Kidney epithelial cell (primary cell): ENCODE measurements around the gene UGT1A7. TPM values are rescaled to one million over a fixed set of nuclear protein-coding genes. Genes with fewer than 3 reads are reported as not detected.

Experiments
- DNase-seq: peaks from one replicate; pipeline ENCODE4 v3.0.0-alpha.2; 2010; ENCODE audit warnings: low read depth
- H3K27me3 ChIP-seq: 2 replicates; pipeline ENCODE4 v1.6.0; 2011; ENCODE audit warnings: low read length; ENCODE audit not compliant: control insufficient read depth, insufficient read depth
- H3K36me3 ChIP-seq: 2 replicates; pipeline ENCODE4 v1.5.1; 2011; ENCODE audit warnings: low read length; ENCODE audit not compliant: control insufficient read depth, insufficient read depth
- H3K4me3 ChIP-seq: 2 replicates; pipeline ENCODE4 v1.5.1; 2011; ENCODE audit warnings: low read depth, mild to moderate bottlenecking, control low read depth, low read length
- total RNA-seq: library from RNA; depleted of rRNA; stranded (reverse); fragments of >200 nt; gene quantifications from 2 replicates; pipeline ENCODE4 v1.2.3, GENCODE V29; 2015
- TF ChIP-seq, protein P1 (sequence below): IDR thresholded peaks from 2 replicates; pipeline ENCODE4 v1.5.1; 2011; ENCODE audit warnings: mild to moderate bottlenecking, moderate library complexity, low read length, control low read depth, inconsistent platforms; ENCODE audit not compliant: insufficient read depth, poor library complexity, severe bottlenecking

Gene UGT1A7
- total RNA-seq, 1 donor from 2014 or later = not detected

DNA sequence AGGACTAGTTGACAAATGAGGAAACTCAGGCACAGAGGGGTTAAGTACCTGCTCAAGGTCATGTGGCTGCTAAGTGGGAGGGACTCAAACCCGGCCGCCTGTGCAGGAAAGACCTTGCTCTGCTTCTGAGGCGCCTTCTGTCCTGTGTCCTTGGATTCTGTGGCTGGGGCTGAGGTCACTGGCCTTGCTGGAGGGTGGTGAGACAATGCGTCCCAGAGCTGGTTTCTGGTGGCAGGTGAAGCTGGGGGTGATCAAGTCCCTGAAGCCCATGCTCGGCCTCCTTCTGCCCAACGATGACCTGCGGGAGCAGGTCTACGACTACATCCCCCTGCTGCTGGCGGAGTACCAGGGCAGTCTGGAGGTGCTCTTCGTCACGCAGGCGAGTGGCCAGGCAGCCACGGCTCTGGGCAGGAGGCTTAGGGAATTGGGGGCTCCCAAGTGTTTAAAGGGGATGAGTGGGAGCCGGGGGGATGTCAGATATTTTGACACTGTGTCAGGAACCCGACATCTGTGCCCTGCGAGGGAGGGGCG lies 112.5 kb downstream of the UGT1A7 start:
- no peak for DNase-seq
- Histone ChIP-seq H3K27me3 (no peaks in the 10 kb centered on the region), H3K4me3 (no peak overlapping the region), H3K36me3 (no peaks in the 10 kb centered on the region)
- TF ChIP-seq, protein P1, sequence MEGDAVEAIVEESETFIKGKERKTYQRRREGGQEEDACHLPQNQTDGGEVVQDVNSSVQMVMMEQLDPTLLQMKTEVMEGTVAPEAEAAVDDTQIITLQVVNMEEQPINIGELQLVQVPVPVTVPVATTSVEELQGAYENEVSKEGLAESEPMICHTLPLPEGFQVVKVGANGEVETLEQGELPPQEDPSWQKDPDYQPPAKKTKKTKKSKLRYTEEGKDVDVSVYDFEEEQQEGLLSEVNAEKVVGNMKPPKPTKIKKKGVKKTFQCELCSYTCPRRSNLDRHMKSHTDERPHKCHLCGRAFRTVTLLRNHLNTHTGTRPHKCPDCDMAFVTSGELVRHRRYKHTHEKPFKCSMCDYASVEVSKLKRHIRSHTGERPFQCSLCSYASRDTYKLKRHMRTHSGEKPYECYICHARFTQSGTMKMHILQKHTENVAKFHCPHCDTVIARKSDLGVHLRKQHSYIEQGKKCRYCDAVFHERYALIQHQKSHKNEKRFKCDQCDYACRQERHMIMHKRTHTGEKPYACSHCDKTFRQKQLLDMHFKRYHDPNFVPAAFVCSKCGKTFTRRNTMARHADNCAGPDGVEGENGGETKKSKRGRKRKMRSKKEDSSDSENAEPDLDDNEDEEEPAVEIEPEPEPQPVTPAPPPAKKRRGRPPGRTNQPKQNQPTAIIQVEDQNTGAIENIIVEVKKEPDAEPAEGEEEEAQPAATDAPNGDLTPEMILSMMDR = no peak

DNA sequence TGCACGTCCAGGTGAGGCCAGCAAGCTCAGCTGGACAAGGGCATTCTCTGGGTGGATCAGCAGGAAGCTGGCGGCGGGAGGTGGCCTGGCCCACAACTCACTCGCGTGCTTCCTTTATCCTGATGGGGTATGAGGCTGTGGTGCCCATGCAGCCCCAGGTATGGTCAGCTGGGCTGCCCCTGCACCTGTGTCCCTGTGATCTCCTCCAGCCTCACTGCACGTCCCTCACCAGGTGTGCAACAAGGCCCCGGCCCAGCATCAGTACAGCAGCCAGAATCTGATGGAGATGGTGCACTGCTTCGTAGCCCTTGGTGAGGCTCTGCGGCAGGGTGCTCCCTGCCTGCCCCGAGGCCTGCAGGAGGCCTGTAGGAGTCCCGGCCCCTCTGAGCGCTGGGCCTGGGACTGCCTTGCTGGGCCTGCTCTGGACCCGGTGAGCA lies 114.1 kb downstream of the UGT1A7 start:
- Histone ChIP-seq H3K27me3 (no peaks in the 10 kb centered on the region), H3K4me3 (no peak overlapping the region), H3K36me3 (no peaks in the 10 kb centered on the region)
- TF ChIP-seq, protein P1 = no peak
- no peak for DNase-seq

DNA sequence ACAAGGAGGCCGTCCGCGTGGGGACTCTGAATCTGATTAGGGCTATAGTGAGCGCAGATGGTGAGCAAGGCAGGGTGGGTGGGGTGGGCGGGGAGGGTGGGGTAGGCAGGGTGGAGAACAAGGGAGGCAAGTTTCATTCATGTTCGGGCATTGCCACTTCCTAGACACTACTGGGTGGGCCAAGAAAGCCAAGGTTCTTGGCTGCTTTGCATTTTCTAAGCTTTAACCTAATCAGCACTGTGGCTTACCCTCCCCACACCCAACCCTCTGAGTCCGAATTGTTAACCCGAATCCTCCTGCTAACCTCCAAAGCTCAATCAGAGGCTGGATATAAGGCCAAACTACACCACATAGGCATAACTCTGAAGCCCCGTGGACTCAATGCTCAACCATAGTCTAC lies 114.6 kb downstream of the UGT1A7 start:
- Histone ChIP-seq H3K4me3 (no peak overlapping the region), H3K36me3 (no peaks in the 10 kb centered on the region), H3K27me3 (no peaks in the 10 kb centered on the region)
- TF ChIP-seq, protein P1 = no peak
- DNase-seq = no peak

DNA sequence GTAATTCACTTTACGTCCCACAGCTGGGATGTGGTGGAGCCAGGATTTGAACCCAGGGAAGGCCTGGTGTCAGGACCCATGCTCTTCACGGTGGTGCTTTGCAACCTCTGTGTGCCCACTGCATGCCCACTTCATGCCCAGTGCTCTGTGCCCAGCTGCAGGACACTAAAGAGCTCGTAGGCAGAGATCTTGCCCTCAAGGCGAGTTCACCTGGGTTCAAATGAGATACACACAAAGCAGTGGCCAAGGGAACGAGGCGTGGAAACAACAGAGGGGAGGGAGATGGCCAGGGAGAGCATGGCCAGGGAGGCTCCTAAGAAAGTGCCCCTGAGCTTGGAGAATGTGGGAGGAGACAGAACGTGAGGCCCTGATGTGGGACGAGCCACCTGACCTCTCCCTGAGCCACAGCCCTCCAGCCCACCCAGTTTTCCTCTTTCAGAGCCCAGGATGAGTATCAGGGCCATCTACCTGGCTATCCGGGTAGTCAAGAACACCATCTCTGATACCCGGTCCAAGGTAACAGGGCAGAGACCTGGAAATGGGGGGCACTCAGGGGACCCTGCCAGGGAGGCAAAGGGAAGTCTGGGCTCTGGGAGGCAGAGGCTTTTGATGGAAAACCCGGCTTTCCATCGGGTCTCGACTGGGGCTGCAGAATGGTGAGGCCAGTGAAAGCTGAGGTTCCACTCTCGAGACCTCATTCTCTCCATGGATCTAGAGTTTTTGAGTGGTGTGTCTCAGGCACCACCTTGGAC lies 116.8 kb downstream of the UGT1A7 start:
- Histone ChIP-seq H3K27me3 (peaks cover 2% of the 10 kb centered on the region), H3K36me3 (no peaks in the 10 kb centered on the region), H3K4me3 (no peak overlapping the region)
- DNase-seq = no peak
- TF ChIP-seq, protein P1 = no peak

DNA sequence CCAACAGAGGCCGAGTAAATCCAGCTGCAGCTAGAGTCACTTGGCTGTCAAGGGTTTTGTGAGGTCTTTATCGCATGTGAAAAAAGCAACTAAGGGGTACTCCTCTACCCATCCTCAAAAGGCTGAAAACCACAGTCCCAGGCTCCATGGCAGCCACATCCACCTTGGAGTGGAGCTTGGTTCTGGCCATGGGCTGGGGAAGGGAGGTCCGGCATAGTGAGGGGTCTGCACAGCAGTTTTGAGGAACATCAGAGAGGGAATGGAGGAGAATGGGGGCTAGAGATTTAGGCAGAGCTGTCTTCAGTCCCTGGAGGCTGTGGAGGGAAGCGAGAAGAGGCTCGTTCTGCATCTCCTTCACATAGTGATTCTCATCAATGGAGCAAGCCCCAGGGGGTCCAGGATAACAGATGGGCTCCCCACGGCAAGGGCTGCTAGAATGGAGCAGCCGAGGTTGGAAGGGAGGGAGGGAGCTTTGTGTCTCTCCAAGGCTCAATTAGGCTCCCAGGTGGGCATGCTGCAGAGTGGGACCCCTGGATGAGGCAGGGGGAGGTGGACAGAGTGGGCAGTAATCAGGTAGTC lies 117.5 kb downstream of the UGT1A7 start:
- TF ChIP-seq, protein P1 = no peak
- no peak overlapping the region for H3K4me3 ChIP-seq
- DNase-seq = no peak
- peaks cover 2% of the 10 kb centered on the region for H3K27me3 ChIP-seq
- H3K36me3 ChIP-seq = no peaks in the 10 kb centered on the region
